Measurements from ENCODE around the gene GCSH.
A peak's percentile ranks its signal among the peaks of the same experiment; 100 is the strongest.

The GCSH gene

DNA sequence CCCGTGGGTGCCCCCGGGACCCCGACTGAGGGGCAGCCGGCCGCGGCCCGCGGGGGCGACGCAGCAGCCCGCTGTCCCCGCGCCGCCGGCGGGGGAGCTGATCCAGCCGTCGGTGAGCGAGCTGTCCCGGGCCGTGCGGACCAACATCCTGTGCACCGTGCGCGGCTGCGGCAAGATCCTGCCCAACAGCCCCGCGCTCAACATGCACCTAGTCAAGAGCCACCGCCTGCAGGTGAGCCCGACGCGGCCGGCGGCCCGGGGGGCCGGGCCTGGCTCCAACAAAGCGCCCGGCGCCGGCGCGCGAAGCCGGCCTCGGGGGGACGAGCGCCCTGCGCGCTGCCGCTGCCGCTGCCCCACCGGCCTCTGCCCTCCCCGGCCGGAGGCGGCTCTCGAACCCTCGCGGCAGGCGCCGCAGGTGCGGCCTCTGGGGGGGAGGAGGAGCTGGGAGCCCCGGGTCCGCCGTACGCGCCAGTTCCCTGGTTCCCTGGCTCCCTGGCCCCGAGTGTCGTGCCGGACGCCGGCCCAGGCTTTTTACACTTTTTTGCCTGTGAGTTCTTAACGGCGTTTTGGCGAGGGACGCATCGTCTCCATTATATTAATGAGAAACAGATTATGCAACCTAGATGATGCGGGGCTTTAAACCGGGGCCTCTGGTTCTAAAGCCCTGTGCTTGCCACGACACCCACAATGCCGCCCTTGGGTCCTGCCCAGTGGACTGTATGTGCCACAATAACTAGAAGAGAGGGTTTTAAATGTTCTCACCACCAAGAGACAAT is 60.0 kb downstream of the GCSH start:
- peak overlapping the region; percentile 84 for H3K4me3 ChIP-seq (ENCODE audit: low read length)
- H3K79me2 ChIP-seq (ENCODE audit: control insufficient read depth, low read length), result peaks cover 38% of the 10 kb centered on the region
- 0 out of 2 replicates have a peak, but pooled peaks cover 3% of the 10 kb centered on the region for H4K20me1 ChIP-seq (ENCODE audit: control insufficient read depth, insufficient read depth, low read depth, low read length)
- H3K27me3 ChIP-seq (ENCODE audit: control insufficient read depth, low read length), result no peaks in the 10 kb centered on the region
- H3F3A ChIP-seq (ENCODE audit: control insufficient read depth, insufficient read depth), result peaks cover 11% of the 10 kb centered on the region; the same call in 1 of the 2 replicates
- peak overlapping the region; percentile 90 for H3K4me2 ChIP-seq (ENCODE audit: low read length)
- no peak for TF ChIP-seq EZH2phosphoT487 (IDR thresholded peaks at IDR 0.05; ENCODE audit: borderline replicate concordance, low read length)
- TF ChIP-seq, protein P1, sequence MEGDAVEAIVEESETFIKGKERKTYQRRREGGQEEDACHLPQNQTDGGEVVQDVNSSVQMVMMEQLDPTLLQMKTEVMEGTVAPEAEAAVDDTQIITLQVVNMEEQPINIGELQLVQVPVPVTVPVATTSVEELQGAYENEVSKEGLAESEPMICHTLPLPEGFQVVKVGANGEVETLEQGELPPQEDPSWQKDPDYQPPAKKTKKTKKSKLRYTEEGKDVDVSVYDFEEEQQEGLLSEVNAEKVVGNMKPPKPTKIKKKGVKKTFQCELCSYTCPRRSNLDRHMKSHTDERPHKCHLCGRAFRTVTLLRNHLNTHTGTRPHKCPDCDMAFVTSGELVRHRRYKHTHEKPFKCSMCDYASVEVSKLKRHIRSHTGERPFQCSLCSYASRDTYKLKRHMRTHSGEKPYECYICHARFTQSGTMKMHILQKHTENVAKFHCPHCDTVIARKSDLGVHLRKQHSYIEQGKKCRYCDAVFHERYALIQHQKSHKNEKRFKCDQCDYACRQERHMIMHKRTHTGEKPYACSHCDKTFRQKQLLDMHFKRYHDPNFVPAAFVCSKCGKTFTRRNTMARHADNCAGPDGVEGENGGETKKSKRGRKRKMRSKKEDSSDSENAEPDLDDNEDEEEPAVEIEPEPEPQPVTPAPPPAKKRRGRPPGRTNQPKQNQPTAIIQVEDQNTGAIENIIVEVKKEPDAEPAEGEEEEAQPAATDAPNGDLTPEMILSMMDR (IDR thresholded peaks at IDR 0.05; ENCODE audit: low read depth, low read length, poor library complexity, severe bottlenecking), result no peak
- peaks cover 9% of the 10 kb centered on the region for H3K36me3 ChIP-seq (ENCODE audit: control insufficient read depth, low read length)
- no peak overlapping the region; the same call in 1 of the 2 replicates for H3K27ac ChIP-seq (ENCODE audit: low read depth, low read length)
- H3K9me3 ChIP-seq (ENCODE audit: control insufficient read depth, insufficient read depth, low read length), result no peaks in the 10 kb centered on the region
- no peaks in the 10 kb centered on the region for H3K9me2 ChIP-seq (replicated peaks; ENCODE audit: control insufficient read depth, low read length)
- H3K4me1 ChIP-seq (ENCODE audit: control insufficient read depth, low read length), result peaks cover 13% of the 10 kb centered on the region

DNA sequence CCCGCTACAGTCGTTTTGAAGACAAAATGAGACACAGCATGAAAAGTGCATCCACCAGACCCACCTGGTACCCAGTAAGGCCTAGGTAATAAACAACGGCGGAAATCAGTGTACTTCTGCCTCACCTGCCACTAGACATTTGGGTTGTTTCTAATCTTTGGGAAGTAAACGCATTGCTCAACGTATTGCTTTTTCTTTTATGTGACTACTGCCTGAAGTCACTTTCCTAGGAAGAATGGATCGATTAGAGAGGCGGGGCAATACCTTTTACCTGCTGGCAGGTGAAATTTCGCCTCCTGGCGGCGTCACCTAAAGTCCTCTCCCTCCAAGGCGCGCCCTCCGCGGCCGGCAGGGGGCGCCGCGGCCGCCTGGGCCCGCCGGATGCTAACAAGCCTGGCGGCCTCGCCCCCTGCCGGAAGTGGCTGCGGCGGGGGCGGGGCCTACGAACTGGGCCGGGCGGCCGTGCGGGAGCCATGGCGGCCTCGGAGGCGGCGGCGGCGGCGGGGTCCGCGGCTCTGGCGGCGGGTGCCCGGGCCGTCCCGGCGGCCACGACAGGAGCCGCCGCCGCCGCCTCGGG is 60.7 kb downstream of the GCSH start, which contains the start of gene ATMIN:
ATMIN (plus strand) TSS at position 445 of the 577 bp plus-strand sequence; CDS start at position 474, 29 bp downstream.
- H3K4me1 ChIP-seq (ENCODE audit: control insufficient read depth, low read length), result peaks cover 13% of the 10 kb centered on the region
- H3K9me3 ChIP-seq (ENCODE audit: control insufficient read depth, insufficient read depth, low read length), result no peaks in the 10 kb centered on the region
- peak within 1 kb of the TSS; percentile 84 for H3K4me3 ChIP-seq (ENCODE audit: low read length)
- H3K79me2 ChIP-seq (ENCODE audit: control insufficient read depth, low read length), result peaks cover 38% of the 10 kb centered on the region
- no peaks in the 10 kb centered on the region for H3K9me2 ChIP-seq (replicated peaks; ENCODE audit: control insufficient read depth, low read length)
- H3K27ac ChIP-seq (ENCODE audit: low read depth, low read length), result no peak within 1 kb of the TSS; the same call in 1 of the 2 replicates
- no peak for TF ChIP-seq EZH2phosphoT487 (IDR thresholded peaks at IDR 0.05; ENCODE audit: borderline replicate concordance, low read length)
- TF ChIP-seq, protein P1 (IDR thresholded peaks at IDR 0.05; ENCODE audit: low read depth, low read length, poor library complexity, severe bottlenecking), result peak; percentile 98
- H3K36me3 ChIP-seq (ENCODE audit: control insufficient read depth, low read length), result peaks cover 11% of the 10 kb centered on the region
- H4K20me1 ChIP-seq (ENCODE audit: control insufficient read depth, insufficient read depth, low read depth, low read length), result 0 out of 2 replicates have a peak, but pooled peaks cover 3% of the 10 kb centered on the region
- H3F3A ChIP-seq (ENCODE audit: control insufficient read depth, insufficient read depth), result peaks cover 12% of the 10 kb centered on the region; the same call in 1 of the 2 replicates
- no peaks in the 10 kb centered on the region for H3K27me3 ChIP-seq (ENCODE audit: control insufficient read depth, low read length)
- H3K4me2 ChIP-seq (ENCODE audit: low read length), result peak within 1 kb of the TSS; percentile 90

Data from DOHH2 (cell line).